SKM-1 (cell line): ENCODE data around the gene TBX2.

Experiments used
- DNase-seq: peaks from one replicate; lab custom pipeline; 2025; ENCODE audit not compliant: unreplicated experiment; lab: John Stamatoyannopoulos, UW

Gene TBX2

GRCh38 chr17:61412860-61413660 lies 13.4 kb downstream of the TBX2 start:
- no peak for DNase-seq

- DNase-seq, result no peak
Measured at GRCh38 chr17:61413661-61414126, 14.1 kb downstream of the TBX2 start.

GRCh38 chr17:61414141-61414935 lies 14.7 kb downstream of the TBX2 start:
- no peak for DNase-seq

GRCh38 chr17:61414936-61415251 lies 15.3 kb downstream of the TBX2 start:
- no peak for DNase-seq

GRCh38 chr17:61415374-61416210 lies 15.9 kb downstream of the TBX2 start:
- DNase-seq, result no peak

- DNase-seq, result no peak
Measured at GRCh38 chr17:61416211-61416539, 16.5 kb downstream of the TBX2 start.

GRCh38 chr17:61416540-61417363 lies 17.1 kb downstream of the TBX2 start:
- DNase-seq, result peak; percentile 81

- DNase-seq, result no peak
Measured at GRCh38 chr17:61418449-61418848, 18.8 kb downstream of the TBX2 start.

- no peak for DNase-seq
Measured at GRCh38 chr17:61419496-61420046, 19.9 kb downstream of the TBX2 start.

- no peak for DNase-seq
Measured at GRCh38 chr17:61420052-61420451, 20.4 kb downstream of the TBX2 start.

- DNase-seq, result no peak
Measured at GRCh38 chr17:61420745-61421398, 21.2 kb downstream of the TBX2 start.

- no peak for DNase-seq
Measured at GRCh38 chr17:61421460-61421859, 21.8 kb downstream of the TBX2 start.

GRCh38 chr17:61422116-61422799 lies 22.6 kb downstream of the TBX2 start:
- no peak for DNase-seq

GRCh38 chr17:61422869-61423268 lies 23.2 kb downstream of the TBX2 start:
- no peak for DNase-seq

GRCh38 chr17:61423967-61424649 lies 24.5 kb downstream of the TBX2 start:
- DNase-seq, result no peak

- no peak for DNase-seq
Measured at GRCh38 chr17:61425682-61426481, 26.2 kb downstream of the TBX2 start.

- no peak for DNase-seq
Measured at GRCh38 chr17:61426482-61427304, 27.1 kb downstream of the TBX2 start.
